Adrenal gland (tissue), 12 donors: Measurements from ENCODE around the gene SIT1. TPM values are rescaled to one million over a fixed set of nuclear protein-coding genes. Genes with fewer than 3 reads are reported as not detected.

Source experiments
- DNase-seq, 7 donors: peaks; one replicate each; pipeline ENCODE4 v3.0.0-alpha.2; 2019 to 2020
- H3K27ac ChIP-seq, 5 donors: fragments of 200-600 bp; sonication (generic) in 4 of 5; 1 replicate in 3 of 5; 2 replicates in 2 of 5; pipeline versions ENCODE4 v1.5.1 to v1.8.0; 2016 to 2020; ENCODE audit warnings: mild to moderate bottlenecking in 1 of 5
- H3K27me3 ChIP-seq: fragments of 200-600 bp; 2 replicates; pipeline ENCODE4 v1.8.0; 2021
- H3K36me3 ChIP-seq, 2 donors: fragments of 200-600 bp; replicated peaks in 1 of 2; 1 replicate in 1 of 2; 2 replicates in 1 of 2; pipeline versions ENCODE4 v1.5.1 to v1.8.0; 2018 to 2022
- H3K4me1 ChIP-seq, 2 donors: fragments of 200-600 bp; replicated peaks in 1 of 2; 1 replicate in 1 of 2; 2 replicates in 1 of 2; pipeline versions ENCODE4 v1.5.1 to v1.8.0; 2018 to 2021
- H3K4me3 ChIP-seq, 4 donors: fragments of 200-600 bp; sonication (generic) in 3 of 4; one replicate each; pipeline ENCODE4 v1.5.1; 2016 to 2018
- H3K9me3 ChIP-seq, 3 donors: fragments of 200-600 bp; sonication (generic) in 1 of 3; replicated peaks in 1 of 3; 1 replicate in 2 of 3; 2 replicates in 1 of 3; pipeline versions ENCODE4 v1.5.1 to v1.8.0; 2016 to 2021
- CTCF ChIP-seq, 6 experiments: fragments of 450-650 bp in 4 of 6; fragments of 200-600 bp in 2 of 6; sonication (generic) in 1 of 6; IDR thresholded peaks; 1 replicate in 5 of 6; 2 replicates in 1 of 6; pipeline versions ENCODE4 v1.5.1 to v1.8.0; 2016 to 2021; ENCODE audit warnings: antibody characterized with exemption in 6 of 6, mild to moderate bottlenecking in 2 of 6, moderate library complexity in 1 of 6
- POLR2A ChIP-seq, 2 donors: fragments of 450-650 bp; IDR thresholded peaks; one replicate each; pipeline ENCODE4 v1.6.1; 2017; ENCODE audit warnings: antibody characterized with exemption in 2 of 2, mild to moderate bottlenecking in 2 of 2, moderate library complexity in 1 of 2
- WGBS, 4 donors: extraction: QIAGEN DNeasy Blood & Tissue Kit in 2 of 4; methylation state at CpG; one replicate each; pipeline versions ENCODE4 v1.1.5 to v1.1.7; 2013 to 2017; 5-methylcytosine and 5-hydroxymethylcytosine counted together
- intact Hi-C, 2 donors: fragments of 100-400 bp; cut with DNase I; formaldehyde crosslinking; loops; one replicate each; pipeline versions ENCODE4 v1.14.1 to v1.15.0; 2022 to 2023
- polyA plus RNA-seq, 3 donors: library from polyadenylated mRNA; stranded (reverse); fragments of 200-250 nt in 2 of 3; fragments of 350-450 nt in 1 of 3; fragmentation: Illumina TruSeq in 1 of 3; extraction: RNeasy Lipid Tissue Mini Kit (QIAGEN cat#74804) in 1 of 3; gene quantifications; one replicate each; pipeline ENCODE4 v1.2.3, GENCODE V29; 2013 to 2014
- total RNA-seq, 9 donors: library from RNA; depleted of rRNA in 4 of 9; stranded (reverse); fragments of >200 nt in 4 of 9; fragments of 120-200 nt in 1 of 9; fragmentation: NEBNext Ultra II Directional in 1 of 9; extraction: Animal tissue kit (Norgen Biotek cat#: 25700) in 1 of 9; gene quantifications; one replicate each; pipeline versions ENCODE4 v1.1.0 to v1.2.4, GENCODE V29; 2013 to 2023
- donor health status: healthy with polysubstance abuse.
- donor health status: Bipolar disorder and iron deficiency.
- donor health status: DM: yes; HTN: yes; CAD: no.
- donor health status: DM: no; HTN: no; CAD: no.
- donor health status: DM: no; HTN: no; CAD: no.
- donor health status: DM: yes; HTN: yes; CAD: no.

The SIT1 gene
- total and polyA plus RNA-seq, 12 donors, result 0.06 to 2.1 (median 0.83) TPM; not detected in 2

GRCh38 chr9:35686222-35687203 is 35.8 kb upstream of the SIT1 start:
- TF ChIP-seq POLR2A (IDR thresholded peaks at IDR 0.05), result no peak
- no peak for TF ChIP-seq CTCF (IDR thresholded peaks at IDR 0.05)
- DNase-seq, result peak in 1 of 7 donors; percentile 52
- H3K36me3 ChIP-seq, result peaks cover 0 to 34% of the 10 kb centered on the region in 2 donors
- intact Hi-C loops, result no loop called here
- peaks cover 24 to 36% of the 10 kb centered on the region in 2 donors for H3K4me1 ChIP-seq
- peak overlapping the region in 3 of 5 donors; percentile 21 to 89 (median 31) for H3K27ac ChIP-seq
- 59 to 71% (median 64%) methylated on average over 11 of the region's 11 CpGs for WGBS, 4 donors
- no peaks in the 10 kb centered on the region for H3K9me3 ChIP-seq
- no peak overlapping the region for H3K4me3 ChIP-seq
- H3K27me3 ChIP-seq, result no peaks in the 10 kb centered on the region

GRCh38 chr9:35685506-35685905 is 34.8 kb upstream of the SIT1 start:
- no peaks in the 10 kb centered on the region for H3K27me3 ChIP-seq
- DNase-seq, result no peak
- H3K27ac ChIP-seq, result no peak overlapping the region
- no peak overlapping the region for H3K4me3 ChIP-seq
- intact Hi-C loops, result no loop called here
- peaks cover 24 to 31% of the 10 kb centered on the region in 2 donors for H3K4me1 ChIP-seq
- H3K9me3 ChIP-seq, result no peaks in the 10 kb centered on the region
- H3K36me3 ChIP-seq, result peaks cover 0 to 34% of the 10 kb centered on the region in 2 donors
- 72 to 76% (median 72%) methylated on average over 11 to 13 of the region's 13 CpGs for WGBS, 4 donors
- TF ChIP-seq POLR2A (IDR thresholded peaks at IDR 0.05) (no peak), CTCF (IDR thresholded peaks at IDR 0.05) (no peak)

DNA sequence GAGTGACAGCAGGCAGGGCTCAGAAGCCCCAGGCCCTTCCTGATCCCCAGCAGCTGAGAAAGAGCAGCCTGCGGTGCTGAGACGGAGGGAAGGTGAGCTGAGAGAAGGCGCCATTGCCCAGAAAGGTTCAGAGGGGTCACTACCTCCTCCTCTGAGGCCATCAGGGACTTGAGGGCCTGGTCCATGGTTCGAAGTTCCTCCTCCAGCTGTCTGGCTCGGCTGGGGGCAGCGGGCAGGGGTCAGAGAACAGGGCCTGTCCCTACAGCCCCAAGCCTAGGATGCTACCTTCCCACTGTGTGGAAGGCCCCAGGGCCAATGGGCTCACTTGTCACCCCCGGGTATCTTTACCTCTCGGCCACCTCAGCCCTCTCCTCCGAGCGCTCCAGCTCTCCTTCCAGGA is 34.2 kb upstream of the SIT1 start:
- no peak for TF ChIP-seq POLR2A (IDR thresholded peaks at IDR 0.05)
- TF ChIP-seq CTCF (IDR thresholded peaks at IDR 0.05), result no peak
- Histone ChIP-seq H3K4me3 (no peak overlapping the region), H3K27me3 (no peaks in the 10 kb centered on the region), H3K27ac (no peak overlapping the region), H3K9me3 (no peaks in the 10 kb centered on the region), H3K36me3 (peaks cover 0 to 34% of the 10 kb centered on the region in 2 donors), H3K4me1 (peaks cover 21 to 31% of the 10 kb centered on the region in 2 donors)
- no peak for DNase-seq
- 92 to 95% (median 93%) methylated on average over 9 to 10 of the region's 10 CpGs for WGBS, 4 donors
- intact Hi-C loops, result no loop called here

DNA sequence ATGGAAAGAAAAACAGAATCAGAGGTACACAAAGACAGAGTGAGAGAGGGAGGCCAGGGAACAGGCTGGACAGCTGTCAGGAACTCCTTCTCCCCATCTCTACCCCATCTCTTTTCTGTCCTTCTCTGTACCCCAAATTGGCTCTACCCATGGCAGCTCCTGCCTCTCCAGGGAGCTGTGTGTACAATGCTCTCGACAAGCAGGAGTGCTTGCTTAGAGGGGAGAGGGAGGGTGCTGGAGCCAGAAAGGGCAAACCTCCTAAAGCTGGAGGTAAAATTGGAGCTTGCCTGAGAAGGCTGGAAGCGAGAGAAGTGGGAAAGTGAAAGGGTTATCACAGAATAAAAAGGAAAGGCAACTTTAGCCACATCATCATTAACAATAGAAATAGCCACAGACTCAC is 32.6 kb upstream of the SIT1 start:
- peaks cover 15 to 26% of the 10 kb centered on the region in 2 donors for H3K4me1 ChIP-seq
- peak overlapping the region in 2 of 5 donors; percentile 21 to 40 for H3K27ac ChIP-seq
- 67 to 81% (median 70%) methylated on average over 2 of the region's 2 CpGs for WGBS, 4 donors
- no peaks in the 10 kb centered on the region for H3K9me3 ChIP-seq
- intact Hi-C loops, result no loop called here
- peaks cover 0 to 34% of the 10 kb centered on the region in 2 donors for H3K36me3 ChIP-seq
- H3K4me3 ChIP-seq, result no peak overlapping the region
- no peak for TF ChIP-seq CTCF (IDR thresholded peaks at IDR 0.05)
- no peak for TF ChIP-seq POLR2A (IDR thresholded peaks at IDR 0.05)
- no peaks in the 10 kb centered on the region for H3K27me3 ChIP-seq
- DNase-seq, result no peak
